ENCODE data around the gene CSH2.

Gene CSH2

GRCh38 chr17:63847525-63848249, 25.8 kb downstream of the CSH2 start:
- no peak for DNase-seq (ENCODE audit: low spot score)
- TF ChIP-seq, protein P1, sequence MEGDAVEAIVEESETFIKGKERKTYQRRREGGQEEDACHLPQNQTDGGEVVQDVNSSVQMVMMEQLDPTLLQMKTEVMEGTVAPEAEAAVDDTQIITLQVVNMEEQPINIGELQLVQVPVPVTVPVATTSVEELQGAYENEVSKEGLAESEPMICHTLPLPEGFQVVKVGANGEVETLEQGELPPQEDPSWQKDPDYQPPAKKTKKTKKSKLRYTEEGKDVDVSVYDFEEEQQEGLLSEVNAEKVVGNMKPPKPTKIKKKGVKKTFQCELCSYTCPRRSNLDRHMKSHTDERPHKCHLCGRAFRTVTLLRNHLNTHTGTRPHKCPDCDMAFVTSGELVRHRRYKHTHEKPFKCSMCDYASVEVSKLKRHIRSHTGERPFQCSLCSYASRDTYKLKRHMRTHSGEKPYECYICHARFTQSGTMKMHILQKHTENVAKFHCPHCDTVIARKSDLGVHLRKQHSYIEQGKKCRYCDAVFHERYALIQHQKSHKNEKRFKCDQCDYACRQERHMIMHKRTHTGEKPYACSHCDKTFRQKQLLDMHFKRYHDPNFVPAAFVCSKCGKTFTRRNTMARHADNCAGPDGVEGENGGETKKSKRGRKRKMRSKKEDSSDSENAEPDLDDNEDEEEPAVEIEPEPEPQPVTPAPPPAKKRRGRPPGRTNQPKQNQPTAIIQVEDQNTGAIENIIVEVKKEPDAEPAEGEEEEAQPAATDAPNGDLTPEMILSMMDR (IDR thresholded peaks at IDR 0.05; ENCODE audit: extremely low read depth, missing control alignments): no peak

- TF ChIP-seq, protein P1 (IDR thresholded peaks at IDR 0.05; ENCODE audit: extremely low read depth, missing control alignments): no peak
- DNase-seq (ENCODE audit: low spot score): no peak
Measured at GRCh38 chr17:63845509-63845908, 28.0 kb downstream of the CSH2 start.

DNA sequence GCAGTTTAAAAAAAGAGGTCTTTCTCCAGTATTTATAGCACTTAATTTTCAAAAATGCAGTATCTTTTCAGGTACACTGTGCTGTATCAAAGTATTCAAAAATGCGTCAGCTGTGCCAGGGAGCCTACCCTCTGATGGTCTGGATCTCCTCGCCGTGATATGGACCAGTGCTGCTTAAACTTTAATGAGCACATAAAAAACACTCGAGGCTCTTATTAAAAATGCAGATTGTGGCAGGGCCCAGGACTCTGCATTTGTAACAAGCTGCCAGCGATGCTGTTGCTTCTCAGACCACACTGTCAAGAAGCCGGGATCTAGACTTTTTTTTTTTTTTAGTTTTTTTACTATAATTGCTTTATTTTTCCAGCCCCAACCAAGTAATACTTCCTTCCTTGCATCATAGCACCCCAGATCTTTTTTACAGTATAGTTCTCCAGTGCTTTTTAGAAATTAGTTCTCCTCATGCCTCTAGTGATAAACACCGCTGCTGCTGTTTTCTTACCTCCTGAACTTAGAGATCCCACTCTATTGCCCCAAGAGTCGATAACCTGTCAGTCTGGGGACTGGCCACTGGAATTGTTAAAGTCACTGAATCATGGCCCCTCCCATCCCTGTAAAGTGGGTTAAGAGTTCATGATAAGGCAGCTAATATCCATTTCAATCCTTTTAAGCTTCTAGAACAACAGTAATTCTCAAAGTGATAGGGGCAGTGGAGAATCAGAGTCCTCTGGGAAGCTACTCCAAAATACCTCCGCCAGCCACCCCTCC, 29.4 kb downstream of the CSH2 start:
- DNase-seq (ENCODE audit: low spot score): no peak
- TF ChIP-seq, protein P1 (IDR thresholded peaks at IDR 0.05; ENCODE audit: extremely low read depth, missing control alignments): no peak

GRCh38 chr17:63843387-63843888, 30.0 kb downstream of the CSH2 start:
- DNase-seq (ENCODE audit: low spot score): peak; percentile 62

DNA sequence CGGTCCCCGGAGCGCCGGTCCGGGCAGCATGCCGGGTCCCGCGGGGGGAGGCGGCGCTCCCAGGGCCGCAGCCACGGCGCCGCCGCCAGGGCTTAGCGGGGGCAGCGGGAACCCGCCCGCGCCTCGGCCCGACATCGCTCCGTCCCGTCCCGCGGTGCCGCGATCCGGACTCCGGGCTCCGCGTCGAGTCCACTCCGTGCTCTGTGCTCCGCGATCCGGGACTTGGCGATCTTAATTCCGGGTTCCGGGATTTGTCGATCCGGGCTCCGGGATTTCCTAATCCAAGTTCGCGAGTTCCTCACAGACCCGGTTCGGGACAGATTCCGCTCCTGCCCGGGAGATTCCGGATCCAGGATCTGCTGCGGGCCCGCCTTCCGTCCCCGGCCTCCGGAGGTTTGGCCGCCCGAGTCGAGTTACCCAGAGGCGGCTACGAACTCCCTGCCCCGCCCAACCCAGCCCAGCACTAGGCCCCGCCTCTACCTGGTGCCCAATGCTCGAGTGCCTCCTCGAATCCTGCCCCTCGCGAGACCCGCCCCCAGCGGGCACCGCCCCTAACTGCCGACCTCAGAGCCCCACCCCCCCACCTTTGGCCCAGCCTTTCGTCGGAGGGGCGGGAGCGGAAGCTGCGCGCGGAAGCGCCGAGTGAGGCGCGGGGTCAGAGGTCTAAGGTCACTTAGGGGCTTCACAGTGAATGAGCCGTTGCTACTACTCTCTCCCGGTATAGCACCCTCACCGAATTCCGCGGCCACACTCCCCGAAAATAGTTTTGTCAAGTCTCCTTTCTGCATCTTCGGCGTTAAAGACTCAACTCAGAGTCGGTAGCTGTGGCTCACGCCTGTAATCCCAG, 30.7 kb downstream of the CSH2 start, which contains the start of gene SMARCD2:
Gene SMARCD2 (minus strand): TSS at position 146 of the 847 bp plus-strand sequence. CDS start 11 bp downstream, at position 135.
- peak; percentile 98 for DNase-seq (ENCODE audit: low spot score)
- TF ChIP-seq, protein P1 (IDR thresholded peaks at IDR 0.05; ENCODE audit: extremely low read depth, missing control alignments): no peak

- no peak for DNase-seq (ENCODE audit: low spot score)
- TF ChIP-seq, protein P1 (IDR thresholded peaks at IDR 0.05; ENCODE audit: extremely low read depth, missing control alignments): no peak
Measured at GRCh38 chr17:63842173-63842539, 31.3 kb downstream of the CSH2 start.

- TF ChIP-seq, protein P1 (IDR thresholded peaks at IDR 0.05; ENCODE audit: extremely low read depth, missing control alignments): no peak
- DNase-seq (ENCODE audit: low spot score): peak; percentile 23
Measured at GRCh38 chr17:63841350-63842172, 31.9 kb downstream of the CSH2 start.
